H1 (cell line): ENCODE data around the gene PEX5L.

Experiments
- CREB1 ChIP-seq: IDR thresholded peaks from 2 replicates; pipeline ENCODE4 v1.6.1; 2012; ENCODE audit warnings: inconsistent platforms
- CTCF ChIP-seq, 3 experiments: IDR thresholded peaks; 1 replicate in 2 of 3; 2 replicates in 1 of 3; pipeline versions ENCODE4 v1.5.1 to v1.6.1; 2011; ENCODE audit warnings: low read length in 3 of 3, mild to moderate bottlenecking in 3 of 3, inconsistent platforms in 2 of 3, low read depth in 1 of 3, moderate library complexity in 1 of 3; ENCODE audit not compliant: insufficient read depth in 1 of 3; ENCODE audit errors: control extremely low read depth in 1 of 3
- EZH2 ChIP-seq: fragments of 200-600 bp; sonication (generic); IDR thresholded peaks from 2 replicates; pipeline ENCODE4 v1.7.1; 2012; ENCODE audit warnings: low read depth, mild to moderate bottlenecking, moderate library complexity, low read length, inconsistent platforms; ENCODE audit not compliant: severe bottlenecking
- POLR2AphosphoS5 ChIP-seq: IDR thresholded peaks from 2 replicates; pipeline ENCODE4 v1.6.1; 2011; ENCODE audit warnings: low read depth, low read length
- TAF1 ChIP-seq: IDR thresholded peaks from 2 replicates; pipeline ENCODE4 v1.6.1; 2011; ENCODE audit warnings: mild to moderate bottlenecking, low read depth, low read length
- TF ChIP-seq, protein P1 (sequence below): IDR thresholded peaks from 2 replicates; pipeline ENCODE4 v1.6.1; 2012; ENCODE audit warnings: low read length, inconsistent platforms
- TF ChIP-seq, protein P2 (sequence below): IDR thresholded peaks from 2 replicates; pipeline ENCODE4 v1.6.1; 2012; ENCODE audit warnings: inconsistent platforms

- TF ChIP-seq CREB1: no peak
- TF ChIP-seq POLR2AphosphoS5: no peak
- TF ChIP-seq TAF1: no peak
- TF ChIP-seq, protein P1, sequence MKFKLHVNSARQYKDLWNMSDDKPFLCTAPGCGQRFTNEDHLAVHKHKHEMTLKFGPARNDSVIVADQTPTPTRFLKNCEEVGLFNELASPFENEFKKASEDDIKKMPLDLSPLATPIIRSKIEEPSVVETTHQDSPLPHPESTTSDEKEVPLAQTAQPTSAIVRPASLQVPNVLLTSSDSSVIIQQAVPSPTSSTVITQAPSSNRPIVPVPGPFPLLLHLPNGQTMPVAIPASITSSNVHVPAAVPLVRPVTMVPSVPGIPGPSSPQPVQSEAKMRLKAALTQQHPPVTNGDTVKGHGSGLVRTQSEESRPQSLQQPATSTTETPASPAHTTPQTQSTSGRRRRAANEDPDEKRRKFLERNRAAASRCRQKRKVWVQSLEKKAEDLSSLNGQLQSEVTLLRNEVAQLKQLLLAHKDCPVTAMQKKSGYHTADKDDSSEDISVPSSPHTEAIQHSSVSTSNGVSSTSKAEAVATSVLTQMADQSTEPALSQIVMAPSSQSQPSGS: no peak
- TF ChIP-seq CTCF (IDR thresholded peaks at IDR 0.05; ENCODE audit: control extremely low read depth in 1 of 3, insufficient read depth in 1 of 3, low read depth in 1 of 3, low read length in 3 of 3): no peak
- no peak for TF ChIP-seq EZH2
- TF ChIP-seq, protein P2, sequence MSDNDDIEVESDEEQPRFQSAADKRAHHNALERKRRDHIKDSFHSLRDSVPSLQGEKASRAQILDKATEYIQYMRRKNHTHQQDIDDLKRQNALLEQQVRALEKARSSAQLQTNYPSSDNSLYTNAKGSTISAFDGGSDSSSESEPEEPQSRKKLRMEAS: no peak
Measured at GRCh38 chr3:179766416-179767133, 270.2 kb downstream of the PEX5L start.
